Stimulated activated effector memory CD8-positive, alpha-beta T cell treated with anti-CD3 and anti-CD28 coated beads, Interleukin-12 subunit alpha, Interleukin-12 subunit beta, amount 100 ng/mL, for 72 hours (primary cell): Measurements from ENCODE around the gene C16orf92.

Source experiments
- ATAC-seq: fragments of 150-1000 bp; cut with Tn5 transposase; 2 replicates; pipeline ENCODE4 v1.10.0; 2021
- DNase-seq, 2 donors: peaks; one replicate each; pipeline ENCODE4 v3.0.0; 2021 to 2022; ENCODE audit warnings: low spot score in 2 of 2
- H3K27ac Mint-ChIP-seq: one replicate; pipeline ENCODE4 v1.8.0; 2022; ENCODE audit warnings: mild to moderate bottlenecking, mixed read lengths
- H3K36me3 Mint-ChIP-seq: one replicate; pipeline ENCODE4 v1.8.0; 2022; ENCODE audit warnings: mild to moderate bottlenecking, mixed read lengths
- H3K4me1 Mint-ChIP-seq: one replicate; pipeline ENCODE4 v1.8.0; 2022; ENCODE audit warnings: mixed read lengths
- H3K4me3 Mint-ChIP-seq: one replicate; pipeline ENCODE4 v1.8.0; 2022; ENCODE audit warnings: mild to moderate bottlenecking, mixed read lengths
- H3K9me3 Mint-ChIP-seq: one replicate; pipeline ENCODE4 v1.8.0; 2022; ENCODE audit warnings: mixed read lengths

The C16orf92 gene

GRCh38 chr16:30067584-30067916, 44.6 kb downstream of the C16orf92 start:
- DNase-seq (no peak), ATAC-seq (no peak)
- peaks cover 89% of the 10 kb centered on the region for H3K36me3 Mint-ChIP-seq
- H3K4me1 Mint-ChIP-seq = peaks cover 52% of the 10 kb centered on the region
- H3K4me3 Mint-ChIP-seq = peak overlapping the region; percentile 97
- H3K9me3 Mint-ChIP-seq = no peaks in the 10 kb centered on the region
- peak overlapping the region; percentile 98 for H3K27ac Mint-ChIP-seq

- H3K4me1 Mint-ChIP-seq = peaks cover 51% of the 10 kb centered on the region
Observed at GRCh38 chr16:30068333-30068732, 45.3 kb downstream of the C16orf92 start.

DNA sequence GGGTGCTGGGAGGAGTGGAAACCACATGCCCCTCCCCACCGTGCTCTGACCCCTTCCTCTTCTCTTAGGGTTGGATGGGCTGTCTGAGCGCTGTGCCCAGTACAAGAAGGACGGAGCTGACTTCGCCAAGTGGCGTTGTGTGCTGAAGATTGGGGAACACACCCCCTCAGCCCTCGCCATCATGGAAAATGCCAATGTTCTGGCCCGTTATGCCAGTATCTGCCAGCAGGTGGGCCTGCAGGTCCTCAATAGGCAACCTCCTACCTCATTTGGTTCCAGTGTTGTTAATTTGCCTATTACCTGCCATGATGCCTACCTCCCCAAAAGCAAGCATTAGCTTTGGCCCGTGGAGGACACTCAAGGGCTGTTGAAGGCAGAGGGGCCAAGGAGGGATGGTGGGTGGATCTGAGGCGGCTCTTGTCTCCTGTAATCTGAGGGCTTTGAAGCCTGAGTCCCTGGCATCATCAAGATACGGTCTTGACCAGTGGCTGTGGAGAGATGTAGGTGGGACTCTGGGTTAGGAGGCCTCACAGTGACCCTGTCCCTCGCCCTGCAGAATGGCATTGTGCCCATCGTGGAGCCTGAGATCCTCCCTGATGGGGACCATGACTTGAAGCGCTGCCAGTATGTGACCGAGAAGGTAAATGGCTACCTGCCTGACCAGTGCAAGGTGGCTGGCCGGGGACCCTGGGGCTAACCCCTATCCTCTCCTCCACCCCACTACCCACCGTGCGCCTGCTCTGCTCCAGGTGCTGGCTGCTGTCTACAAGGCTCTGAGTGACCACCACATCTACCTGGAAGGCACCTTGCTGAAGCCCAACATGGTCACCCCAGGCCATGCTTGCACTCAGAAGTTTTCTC, 46.0 kb downstream of the C16orf92 start:
- ATAC-seq (no peak), DNase-seq (no peak)
- peak overlapping the region; percentile 97 for H3K4me3 Mint-ChIP-seq

More at GRCh38 chr16:30068333-30068732, 45.3 kb downstream of the C16orf92 start:
- H3K4me3 Mint-ChIP-seq = peak overlapping the region; percentile 97
- DNase-seq = no peak
- ATAC-seq = no peak
- no peaks in the 10 kb centered on the region for H3K9me3 Mint-ChIP-seq
- H3K36me3 Mint-ChIP-seq = peaks cover 96% of the 10 kb centered on the region
- H3K27ac Mint-ChIP-seq = peak overlapping the region; percentile 79

DNA sequence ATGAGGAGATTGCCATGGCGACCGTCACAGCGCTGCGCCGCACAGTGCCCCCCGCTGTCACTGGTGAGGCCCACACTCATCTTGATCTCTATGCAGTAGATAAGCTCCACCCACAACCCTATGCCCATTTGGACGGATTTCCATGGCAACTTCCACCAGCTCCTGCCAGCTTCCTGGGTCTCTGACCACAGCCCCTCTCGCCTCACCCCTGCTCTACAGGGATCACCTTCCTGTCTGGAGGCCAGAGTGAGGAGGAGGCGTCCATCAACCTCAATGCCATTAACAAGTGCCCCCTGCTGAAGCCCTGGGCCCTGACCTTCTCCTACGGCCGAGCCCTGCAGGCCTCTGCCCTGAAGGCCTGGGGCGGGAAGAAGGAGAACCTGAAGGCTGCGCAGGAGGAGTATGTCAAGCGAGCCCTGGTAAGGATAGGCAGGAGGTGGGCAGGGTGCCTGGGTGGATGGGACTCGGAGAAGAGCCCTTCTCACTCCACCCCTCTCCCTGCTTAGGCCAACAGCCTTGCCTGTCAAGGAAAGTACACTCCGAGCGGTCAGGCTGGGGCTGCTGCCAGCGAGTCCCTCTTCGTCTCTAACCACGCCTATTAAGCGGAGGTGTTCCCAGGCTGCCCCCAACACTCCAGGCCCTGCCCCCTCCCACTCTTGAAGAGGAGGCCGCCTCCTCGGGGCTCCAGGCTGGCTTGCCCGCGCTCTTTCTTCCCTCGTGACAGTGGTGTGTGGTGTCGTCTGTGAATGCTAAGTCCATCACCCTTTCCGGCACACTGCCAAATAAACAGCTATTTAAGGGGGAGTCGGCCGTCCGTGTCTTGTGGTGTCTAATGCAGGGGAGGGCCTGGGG, 46.8 kb downstream of the C16orf92 start:
- ATAC-seq = no peak
- H3K4me1 Mint-ChIP-seq = peaks cover 45% of the 10 kb centered on the region
- no peak for DNase-seq
- H3K9me3 Mint-ChIP-seq = no peaks in the 10 kb centered on the region
- peak overlapping the region; percentile 32 for H3K4me3 Mint-ChIP-seq
- peak overlapping the region; percentile 79 for H3K27ac Mint-ChIP-seq
- H3K36me3 Mint-ChIP-seq = peaks cover 100% of the 10 kb centered on the region

More for the DNA sequence above, 46.0 kb downstream of the C16orf92 start:
- H3K4me1 Mint-ChIP-seq = peaks cover 44% of the 10 kb centered on the region
- peak overlapping the region; percentile 79 for H3K27ac Mint-ChIP-seq
- H3K9me3 Mint-ChIP-seq = no peaks in the 10 kb centered on the region
- H3K36me3 Mint-ChIP-seq = peaks cover 100% of the 10 kb centered on the region

GRCh38 chr16:30070490-30070889, 47.5 kb downstream of the C16orf92 start:
- ATAC-seq (no peak), DNase-seq (no peak)
- H3K4me1 Mint-ChIP-seq = peaks cover 46% of the 10 kb centered on the region
- H3K36me3 Mint-ChIP-seq = peaks cover 100% of the 10 kb centered on the region
- peak overlapping the region; percentile 32 for H3K4me3 Mint-ChIP-seq
- H3K9me3 Mint-ChIP-seq = no peaks in the 10 kb centered on the region
- H3K27ac Mint-ChIP-seq = peak overlapping the region; percentile 79
